Breast epithelium (tissue), 3 donors: ENCODE measurements around the gene KRTAP5-9.

Source experiments
- POLR2A ChIP-seq: fragments of 450-650 bp; IDR thresholded peaks from one replicate; pipeline ENCODE4 v1.6.1; 2016; ENCODE audit warnings: antibody characterized with exemption, mild to moderate bottlenecking, moderate library complexity
- TF ChIP-seq, protein P1 (sequence below), 3 donors: fragments of 450-650 bp; IDR thresholded peaks; one replicate each; pipeline ENCODE4 v1.5.1; 2016 to 2017; ENCODE audit warnings: antibody characterized with exemption in 3 of 3, mild to moderate bottlenecking in 3 of 3, moderate library complexity in 3 of 3

DNA sequence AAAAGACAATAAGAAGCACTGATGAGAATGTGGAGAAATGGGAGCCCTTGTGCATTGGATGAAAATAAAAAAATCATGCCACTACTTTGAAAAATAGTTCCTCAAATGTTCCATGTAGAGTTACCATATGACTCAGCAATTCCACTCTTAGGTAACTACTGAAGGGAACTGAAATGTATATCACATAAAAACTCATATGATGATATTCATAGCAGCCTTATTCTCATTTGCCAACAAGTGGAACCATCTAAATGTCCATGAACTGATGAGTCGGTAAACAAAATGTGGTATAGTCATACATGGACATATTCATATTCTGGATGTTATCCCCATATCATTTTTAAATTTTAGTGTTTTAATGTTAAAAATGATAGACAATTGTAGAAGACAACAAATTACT lies 3.5 kb downstream of the KRTAP5-9 start:
- TF ChIP-seq, protein P1, sequence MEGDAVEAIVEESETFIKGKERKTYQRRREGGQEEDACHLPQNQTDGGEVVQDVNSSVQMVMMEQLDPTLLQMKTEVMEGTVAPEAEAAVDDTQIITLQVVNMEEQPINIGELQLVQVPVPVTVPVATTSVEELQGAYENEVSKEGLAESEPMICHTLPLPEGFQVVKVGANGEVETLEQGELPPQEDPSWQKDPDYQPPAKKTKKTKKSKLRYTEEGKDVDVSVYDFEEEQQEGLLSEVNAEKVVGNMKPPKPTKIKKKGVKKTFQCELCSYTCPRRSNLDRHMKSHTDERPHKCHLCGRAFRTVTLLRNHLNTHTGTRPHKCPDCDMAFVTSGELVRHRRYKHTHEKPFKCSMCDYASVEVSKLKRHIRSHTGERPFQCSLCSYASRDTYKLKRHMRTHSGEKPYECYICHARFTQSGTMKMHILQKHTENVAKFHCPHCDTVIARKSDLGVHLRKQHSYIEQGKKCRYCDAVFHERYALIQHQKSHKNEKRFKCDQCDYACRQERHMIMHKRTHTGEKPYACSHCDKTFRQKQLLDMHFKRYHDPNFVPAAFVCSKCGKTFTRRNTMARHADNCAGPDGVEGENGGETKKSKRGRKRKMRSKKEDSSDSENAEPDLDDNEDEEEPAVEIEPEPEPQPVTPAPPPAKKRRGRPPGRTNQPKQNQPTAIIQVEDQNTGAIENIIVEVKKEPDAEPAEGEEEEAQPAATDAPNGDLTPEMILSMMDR (IDR thresholded peaks at IDR 0.05), result no peak
- TF ChIP-seq POLR2A, result no peak
